Endometrium (tissue), 2 donors: ENCODE measurements around the gene SGCG.

Experiments
- FAIRE-seq: peaks from 2 replicates; lab custom pipeline; 2012; peaks lifted over from hg19 to GRCh38; lab: Jason Lieb, UNC
- donor health status: control.
- donor health status: control.

Gene SGCG

GRCh38 chr13:23330356-23330755 is 149.6 kb downstream of the SGCG start:
- FAIRE-seq: no peak

- FAIRE-seq: no peak
Measured at GRCh38 chr13:23339225-23339624, 158.4 kb downstream of the SGCG start.

- FAIRE-seq: no peak
Measured at GRCh38 chr13:23344931-23345595, 164.3 kb downstream of the SGCG start.

- FAIRE-seq: no peak
Measured at GRCh38 chr13:23347601-23348000, 166.8 kb downstream of the SGCG start.

- no peak for FAIRE-seq
Measured at GRCh38 chr13:23348262-23349127, 167.7 kb downstream of the SGCG start.

- FAIRE-seq: no peak
Measured at GRCh38 chr13:23349161-23349897, 168.6 kb downstream of the SGCG start.

- no peak for FAIRE-seq
Measured at GRCh38 chr13:23350009-23350408, 169.2 kb downstream of the SGCG start.

- no peak for FAIRE-seq
Measured at GRCh38 chr13:23352161-23352560, 171.4 kb downstream of the SGCG start.

GRCh38 chr13:23354520-23354919 is 173.7 kb downstream of the SGCG start:
- no peak for FAIRE-seq

- FAIRE-seq: no peak
Measured at GRCh38 chr13:23356368-23356767, 175.6 kb downstream of the SGCG start.

GRCh38 chr13:23357349-23357748 is 176.6 kb downstream of the SGCG start:
- FAIRE-seq: no peak

- no peak for FAIRE-seq
Measured at GRCh38 chr13:23359882-23360281, 179.1 kb downstream of the SGCG start.

- no peak for FAIRE-seq
Measured at GRCh38 chr13:23365652-23366051, 184.9 kb downstream of the SGCG start.

GRCh38 chr13:23367907-23368306 is 187.1 kb downstream of the SGCG start:
- no peak for FAIRE-seq

- no peak for FAIRE-seq
Measured at GRCh38 chr13:23372264-23372906, 191.6 kb downstream of the SGCG start.
